ENCODE results near the gene C6orf132. TPM values are rescaled to one million over a fixed set of nuclear protein-coding genes. Genes with fewer than 3 reads are reported as not detected.

The C6orf132 gene
- polyA plus RNA-seq, 1 donor = 0.29 TPM

DNA sequence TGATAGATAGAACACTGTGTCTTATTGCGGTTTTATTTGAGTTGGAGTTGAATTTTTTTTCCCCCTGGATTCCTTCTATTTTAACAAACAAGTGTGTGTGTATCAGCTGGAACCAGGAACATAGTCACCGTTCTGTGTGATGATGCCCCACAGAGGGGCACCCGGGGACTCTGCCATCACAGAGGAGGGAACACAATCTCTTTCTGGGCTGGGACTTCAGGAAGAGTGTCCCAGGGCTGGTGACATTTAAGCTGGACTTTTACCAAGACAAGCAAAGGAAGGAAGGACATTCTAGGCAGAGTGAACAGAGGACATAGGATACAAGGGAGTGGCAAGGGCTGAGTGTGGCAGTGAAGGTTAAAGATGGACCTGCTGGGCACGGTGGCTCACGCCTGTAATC lies 58.9 kb downstream of the C6orf132 start:
- no peak for DNase-seq (ENCODE audit: low read depth)

DNA sequence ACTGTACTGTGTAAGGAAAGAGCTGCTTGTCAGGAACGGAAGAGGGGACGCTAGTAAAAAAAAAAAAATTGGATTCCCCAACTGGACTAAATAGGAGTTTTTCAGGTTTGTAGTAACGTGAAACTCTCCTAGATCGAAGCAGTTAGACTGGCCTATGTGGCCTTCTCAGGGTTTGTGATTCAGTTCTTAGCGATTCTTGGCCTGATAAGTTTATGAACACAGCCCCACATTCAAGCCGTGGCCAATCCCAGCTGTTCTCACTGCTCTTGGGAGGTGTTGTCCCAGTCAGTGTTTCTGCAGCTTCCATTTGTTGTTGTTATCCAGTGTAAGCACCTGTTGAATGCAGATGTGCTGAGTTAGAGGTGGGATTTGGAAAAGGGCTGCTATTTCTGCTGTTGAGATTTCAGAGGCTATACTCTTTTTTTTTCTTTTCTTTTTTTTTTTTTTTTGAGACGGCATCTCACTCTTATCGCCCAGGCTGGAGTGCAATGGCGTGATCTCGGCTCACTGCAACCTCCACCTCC lies 62.4 kb downstream of the C6orf132 start:
- DNase-seq (ENCODE audit: low read depth) = no peak

GRCh38 chr6:42078386-42078785 lies 64.0 kb downstream of the C6orf132 start:
- no peak for DNase-seq (ENCODE audit: low read depth)

GRCh38 chr6:42075159-42075838 lies 67.1 kb downstream of the C6orf132 start:
- peak; percentile 34 for DNase-seq (ENCODE audit: low read depth)

GRCh38 chr6:42073287-42073686 lies 69.1 kb downstream of the C6orf132 start:
- no peak for DNase-seq (ENCODE audit: low read depth)

DNA sequence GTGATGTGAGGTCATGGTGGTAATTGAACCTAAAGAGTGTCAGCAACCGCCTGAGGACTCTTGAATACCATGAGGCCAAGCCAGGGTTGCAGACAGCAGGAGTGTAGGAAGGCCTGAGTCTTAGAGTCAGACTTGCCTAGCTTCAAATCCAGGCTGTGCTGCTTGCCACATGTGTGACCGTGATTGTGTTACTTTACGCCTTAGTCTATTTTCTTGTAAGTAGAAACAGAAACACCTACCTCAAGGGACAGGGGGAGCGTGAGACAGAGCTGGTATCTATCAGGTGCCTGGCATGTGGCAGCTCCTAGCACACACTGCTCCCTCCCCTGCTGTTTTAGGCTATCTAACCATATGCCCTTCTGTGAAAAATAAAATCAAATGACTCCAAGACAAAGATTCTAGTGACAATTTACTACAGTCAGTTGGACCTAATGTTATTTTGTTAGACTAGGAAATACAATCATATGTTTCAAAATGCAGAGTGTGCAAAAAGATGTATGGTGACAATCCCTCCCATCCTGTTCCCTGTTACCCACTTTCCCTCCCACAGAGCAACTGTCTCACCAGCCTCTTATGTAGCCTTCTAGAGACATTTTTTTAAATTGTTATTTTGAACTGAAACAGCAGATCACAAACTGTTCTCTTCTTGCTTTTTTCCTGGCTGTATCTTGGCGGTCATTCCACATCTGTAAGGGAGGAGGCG lies 70.4 kb downstream of the C6orf132 start:
- no peak for DNase-seq (ENCODE audit: low read depth)

- DNase-seq (ENCODE audit: low read depth) = no peak
Measured at GRCh38 chr6:42068872-42069522, 73.4 kb downstream of the C6orf132 start.

GRCh38 chr6:42068173-42068572 lies 74.2 kb downstream of the C6orf132 start:
- no peak for DNase-seq (ENCODE audit: low read depth)

DNA sequence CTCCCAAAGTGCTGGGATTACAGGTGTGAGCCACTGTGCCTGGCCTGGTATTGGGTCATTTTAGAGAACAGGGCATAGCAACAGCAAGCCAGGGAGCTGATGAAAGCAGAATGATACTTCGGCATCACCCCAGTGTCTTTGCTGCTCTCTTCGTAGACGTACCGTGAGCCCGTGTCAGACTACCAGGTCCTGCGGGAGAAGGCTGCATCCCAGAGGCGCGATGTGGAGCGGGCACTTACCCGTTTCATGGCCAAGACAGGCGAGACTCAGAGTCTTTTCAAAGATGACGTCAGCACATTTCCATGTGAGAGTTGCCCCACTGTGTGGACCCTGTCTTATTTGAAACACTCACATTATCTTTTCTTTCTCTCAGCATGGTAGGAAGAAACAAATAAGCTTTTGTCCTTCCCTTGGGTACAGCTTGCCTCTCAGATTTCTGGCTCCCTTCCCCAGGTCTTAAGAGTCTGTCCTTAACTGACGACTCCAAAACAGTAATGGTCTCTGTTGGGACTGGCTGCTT lies 76.2 kb downstream of the C6orf132 start:
- no peak for DNase-seq (ENCODE audit: low read depth)

DNA sequence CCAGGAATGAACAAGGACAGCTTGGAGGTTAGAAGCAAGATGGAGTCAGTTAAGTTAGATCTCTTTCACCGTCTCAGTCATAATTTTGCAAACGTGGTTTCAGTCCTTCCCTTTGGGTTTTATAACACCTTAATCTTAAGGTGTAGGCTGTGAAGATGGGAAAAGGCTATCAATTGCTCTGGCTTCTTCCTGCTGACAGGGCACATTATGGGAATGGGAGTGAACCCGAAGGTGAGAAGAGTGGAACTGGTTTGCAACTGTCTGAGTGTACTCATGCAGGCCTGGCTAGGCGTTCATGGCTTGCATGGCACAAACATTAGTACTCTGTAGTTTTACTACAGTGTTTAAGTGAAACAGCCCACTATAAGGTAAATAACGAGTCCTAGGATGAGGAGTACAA lies 82.7 kb downstream of the C6orf132 start:
- no peak for DNase-seq (ENCODE audit: low read depth)

- DNase-seq (ENCODE audit: low read depth) = no peak
Measured at GRCh38 chr6:42053601-42054000, 88.8 kb downstream of the C6orf132 start.

DNA sequence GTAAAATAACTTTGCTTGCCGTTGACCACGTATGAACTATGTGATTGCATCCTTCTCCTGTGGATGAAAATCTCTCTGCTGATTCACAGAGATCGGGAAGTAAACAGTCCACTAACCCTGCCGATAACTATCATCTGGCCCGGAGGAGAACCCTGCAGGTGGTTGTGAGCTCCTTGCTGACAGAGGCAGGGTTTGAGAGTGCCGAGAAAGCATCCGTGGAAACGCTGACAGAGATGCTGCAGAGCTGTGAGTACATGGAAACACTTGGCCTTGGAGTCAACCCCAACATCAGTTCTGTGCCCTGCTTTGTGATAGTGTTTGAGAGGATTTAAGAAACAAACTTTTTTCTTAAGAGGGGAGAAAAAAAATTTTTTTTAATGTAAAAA lies 91.2 kb downstream of the C6orf132 start:
- DNase-seq (ENCODE audit: low read depth) = no peak

Other genes with a start within 250 kb of the C6orf132 start
- gene USP49, start 247.2 kb downstream of the C6orf132 start, polyA plus RNA-seq (ENCODE audit: insufficient read length) = 5.6 TPM
- gene MED20, start 221.5 kb downstream of the C6orf132 start, polyA plus RNA-seq (ENCODE audit: insufficient read length) = 18.7 TPM
- 33.3 TPM for gene BYSL, start 221.1 kb downstream of the C6orf132 start, polyA plus RNA-seq (ENCODE audit: insufficient read length)
- gene CCND3, start 200.8 kb downstream of the C6orf132 start, polyA plus RNA-seq (ENCODE audit: insufficient read length) = 86.6 TPM
- 14.8 TPM for gene TAF8, start 92.1 kb downstream of the C6orf132 start, polyA plus RNA-seq (ENCODE audit: insufficient read length)
- not detected for gene GUCA1A, start 30.7 kb upstream of the C6orf132 start, polyA plus RNA-seq (ENCODE audit: insufficient read length)
- 3.7 TPM for gene GUCA1B, start 52.3 kb upstream of the C6orf132 start, polyA plus RNA-seq (ENCODE audit: insufficient read length)
- gene MRPS10, start 75.2 kb upstream of the C6orf132 start, polyA plus RNA-seq (ENCODE audit: insufficient read length) = 37.3 TPM